ENCODE data around the gene DENND2A.

DENND2A gene

GRCh38 chr7:140619176-140619575 lies 21.4 kb downstream of the DENND2A start:
- DNase-seq (ENCODE audit: low spot score) = no peak

GRCh38 chr7:140618306-140618705 lies 22.3 kb downstream of the DENND2A start:
- no peak for DNase-seq (ENCODE audit: low spot score)

GRCh38 chr7:140617081-140617480 lies 23.5 kb downstream of the DENND2A start:
- no peak for DNase-seq (ENCODE audit: low spot score)

- no peak for DNase-seq (ENCODE audit: low spot score)
Measured at GRCh38 chr7:140616328-140616727, 24.3 kb downstream of the DENND2A start.

GRCh38 chr7:140611641-140612040 lies 29.0 kb downstream of the DENND2A start:
- no peak for DNase-seq (ENCODE audit: low spot score)

- DNase-seq (ENCODE audit: low spot score) = no peak
Measured at GRCh38 chr7:140610204-140611165, 30.1 kb downstream of the DENND2A start.

GRCh38 chr7:140609646-140610045 lies 31.0 kb downstream of the DENND2A start:
- DNase-seq (ENCODE audit: low spot score) = no peak

GRCh38 chr7:140607441-140607989 lies 33.1 kb downstream of the DENND2A start:
- no peak for DNase-seq (ENCODE audit: low spot score)

GRCh38 chr7:140605337-140605736 lies 35.3 kb downstream of the DENND2A start:
- DNase-seq (ENCODE audit: low spot score) = no peak

GRCh38 chr7:140604760-140605159 lies 35.9 kb downstream of the DENND2A start:
- no peak for DNase-seq (ENCODE audit: low spot score)

GRCh38 chr7:140604076-140604475 lies 36.5 kb downstream of the DENND2A start:
- no peak for DNase-seq (ENCODE audit: low spot score)

- DNase-seq (ENCODE audit: low spot score) = no peak
Measured at GRCh38 chr7:140601566-140602174, 38.9 kb downstream of the DENND2A start.

- DNase-seq (ENCODE audit: low spot score) = no peak
Measured at GRCh38 chr7:140600341-140600740, 40.3 kb downstream of the DENND2A start.

GRCh38 chr7:140597428-140597949 lies 43.1 kb downstream of the DENND2A start:
- DNase-seq (ENCODE audit: low spot score) = no peak

GRCh38 chr7:140596519-140597427 lies 43.8 kb downstream of the DENND2A start:
- DNase-seq (ENCODE audit: low spot score) = no peak

- no peak for DNase-seq (ENCODE audit: low spot score)
Measured at GRCh38 chr7:140595468-140596092, 45.0 kb downstream of the DENND2A start.

- DNase-seq (ENCODE audit: low spot score) = no peak
Measured at GRCh38 chr7:140594131-140594691, 46.4 kb downstream of the DENND2A start.

GRCh38 chr7:140593672-140593982 lies 47.0 kb downstream of the DENND2A start:
- no peak for DNase-seq (ENCODE audit: low spot score)

- DNase-seq (ENCODE audit: low spot score) = no peak
Measured at GRCh38 chr7:140592964-140593671, 47.5 kb downstream of the DENND2A start.

GRCh38 chr7:140591180-140591902 lies 49.3 kb downstream of the DENND2A start:
- no peak for DNase-seq (ENCODE audit: low spot score)

Measured in CD4-positive, alpha-beta T cell treated with Interleukin-15 for 4 hours (primary cell).